BE2C (cell line): Measurements from ENCODE around the gene ATOH8.

Experiments
- DNase-seq: peaks from one replicate; pipeline ENCODE4 v3.0.0-alpha.2; 2020
- H3K27me3 ChIP-seq: fragments of 250-450 bp; sonication (Bioruptor Pico); 2 replicates; pipeline ENCODE4 v1.5.1; 2020; ENCODE audit warnings: mild to moderate bottlenecking
- H3K36me3 ChIP-seq: fragments of 250-450 bp; sonication (Bioruptor Pico); 2 replicates; pipeline ENCODE4 v1.5.1; 2020; ENCODE audit warnings: mild to moderate bottlenecking
- H3K4me1 ChIP-seq: fragments of 250-450 bp; sonication (Bioruptor Pico); 2 replicates; pipeline ENCODE4 v1.5.1; 2020
- H3K4me3 ChIP-seq: 2 replicates; pipeline ENCODE4 v1.5.1; 2011; ENCODE audit warnings: low read depth, low read length
- H3K9me3 ChIP-seq: fragments of 250-450 bp; sonication (Bioruptor Pico); 2 replicates; pipeline ENCODE4 v1.5.1; 2020
- CTCF ChIP-seq: IDR thresholded peaks from 2 replicates; pipeline ENCODE4 v1.5.1; 2012; ENCODE audit warnings: mild to moderate bottlenecking, low read depth, low read length

ATOH8 gene

GRCh38 chr2:85751627-85752026 is 2.2 kb upstream of the ATOH8 start:
- TF ChIP-seq CTCF, result no peak
- H3K4me3 ChIP-seq, result no peak overlapping the region
- DNase-seq, result no peak
- H3K9me3 ChIP-seq, result no peaks in the 10 kb centered on the region
- H3K27me3 ChIP-seq, result no peaks in the 10 kb centered on the region
- peaks cover 10% of the 10 kb centered on the region for H3K4me1 ChIP-seq
- H3K36me3 ChIP-seq, result no peaks in the 10 kb centered on the region

- no peak overlapping the region for H3K4me3 ChIP-seq
- DNase-seq, result no peak
- H3K4me1 ChIP-seq, result peaks cover 12% of the 10 kb centered on the region
- H3K27me3 ChIP-seq, result no peaks in the 10 kb centered on the region
- H3K9me3 ChIP-seq, result no peaks in the 10 kb centered on the region
- no peak for TF ChIP-seq CTCF
- H3K36me3 ChIP-seq, result no peaks in the 10 kb centered on the region
These were observed 711 bp upstream of the ATOH8 start for GRCh38 chr2:85753035-85753524.

- peak; percentile 40 for DNase-seq
- H3K4me1 ChIP-seq, result peaks cover 18% of the 10 kb centered on the region
These were observed 713 bp downstream of the ATOH8 start for GRCh38 chr2:85754313-85755095.

GRCh38 chr2:85755122-85756027 is 1.6 kb downstream of the ATOH8 start:
- no peak for TF ChIP-seq CTCF
- H3K9me3 ChIP-seq, result no peaks in the 10 kb centered on the region
- peak overlapping the region; percentile 53 for H3K4me3 ChIP-seq
- H3K36me3 ChIP-seq, result no peaks in the 10 kb centered on the region
- peaks cover 16% of the 10 kb centered on the region for H3K4me1 ChIP-seq
- H3K27me3 ChIP-seq, result no peaks in the 10 kb centered on the region
- no peak for DNase-seq

More at GRCh38 chr2:85754313-85755095, 713 bp downstream of the ATOH8 start:
- Histone ChIP-seq H3K36me3 (no peaks in the 10 kb centered on the region), H3K27me3 (no peaks in the 10 kb centered on the region), H3K9me3 (no peaks in the 10 kb centered on the region), H3K4me3 (peak overlapping the region; percentile 53)
- no peak for TF ChIP-seq CTCF

GRCh38 chr2:85756195-85756594 is 2.4 kb downstream of the ATOH8 start:
- no peaks in the 10 kb centered on the region for H3K27me3 ChIP-seq
- no peak overlapping the region for H3K4me3 ChIP-seq

More at GRCh38 chr2:85756195-85756594, 2.4 kb downstream of the ATOH8 start:
- Histone ChIP-seq H3K9me3 (no peaks in the 10 kb centered on the region), H3K36me3 (no peaks in the 10 kb centered on the region), H3K4me1 (peaks cover 8% of the 10 kb centered on the region)
- TF ChIP-seq CTCF, result no peak
- DNase-seq, result no peak
